WTC11 (cell line): Measurements from ENCODE around the gene STON1.

ENCODE experiments used
- ETV6 ChIP-seq: sonication (generic); formaldehyde crosslinking; IDR thresholded peaks from 2 replicates; pipeline ENCODE4 v1.8.1; 2022; ENCODE audit warnings: mild to moderate bottlenecking, missing genetic modification reagents
- JUN ChIP-seq: sonication (generic); formaldehyde crosslinking; IDR thresholded peaks from 2 replicates; pipeline ENCODE4 v1.8.0; 2023; ENCODE audit warnings: mild to moderate bottlenecking, missing genetic modification reagents
- TF ChIP-seq, protein P1 (sequence below): fragments of 200-600 bp; IDR thresholded peaks from 2 replicates; pipeline ENCODE4 v1.8.0; 2022; ENCODE audit warnings: antibody characterized with exemption

DNA sequence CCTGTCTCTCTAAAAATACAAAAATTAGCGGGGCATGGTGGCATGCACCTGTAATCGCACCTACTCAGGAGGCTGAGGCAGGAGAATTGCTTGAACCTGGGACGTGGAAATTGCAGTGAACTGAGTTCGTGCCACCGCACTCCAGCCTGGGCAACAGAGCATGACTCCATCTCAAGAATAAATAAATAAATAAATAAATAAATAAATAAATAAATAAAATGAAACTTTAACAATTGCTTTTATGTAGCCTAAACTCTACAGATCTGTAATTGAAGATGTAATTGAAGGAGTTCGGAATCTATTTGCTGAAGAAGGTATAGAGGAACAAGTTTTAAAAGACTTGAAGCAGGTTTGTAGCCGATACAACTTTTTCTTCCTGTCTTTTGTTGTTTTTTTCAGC is 90.7 kb downstream of the STON1 start:
- TF ChIP-seq, protein P1, sequence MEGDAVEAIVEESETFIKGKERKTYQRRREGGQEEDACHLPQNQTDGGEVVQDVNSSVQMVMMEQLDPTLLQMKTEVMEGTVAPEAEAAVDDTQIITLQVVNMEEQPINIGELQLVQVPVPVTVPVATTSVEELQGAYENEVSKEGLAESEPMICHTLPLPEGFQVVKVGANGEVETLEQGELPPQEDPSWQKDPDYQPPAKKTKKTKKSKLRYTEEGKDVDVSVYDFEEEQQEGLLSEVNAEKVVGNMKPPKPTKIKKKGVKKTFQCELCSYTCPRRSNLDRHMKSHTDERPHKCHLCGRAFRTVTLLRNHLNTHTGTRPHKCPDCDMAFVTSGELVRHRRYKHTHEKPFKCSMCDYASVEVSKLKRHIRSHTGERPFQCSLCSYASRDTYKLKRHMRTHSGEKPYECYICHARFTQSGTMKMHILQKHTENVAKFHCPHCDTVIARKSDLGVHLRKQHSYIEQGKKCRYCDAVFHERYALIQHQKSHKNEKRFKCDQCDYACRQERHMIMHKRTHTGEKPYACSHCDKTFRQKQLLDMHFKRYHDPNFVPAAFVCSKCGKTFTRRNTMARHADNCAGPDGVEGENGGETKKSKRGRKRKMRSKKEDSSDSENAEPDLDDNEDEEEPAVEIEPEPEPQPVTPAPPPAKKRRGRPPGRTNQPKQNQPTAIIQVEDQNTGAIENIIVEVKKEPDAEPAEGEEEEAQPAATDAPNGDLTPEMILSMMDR: no peak
- TF ChIP-seq JUN (CRISPR knock-in tag) (no peak), ETV6 (CRISPR knock-in tag) (no peak)
